ENCODE measurements around the gene CPT1C. TPM values are rescaled to one million over a fixed set of nuclear protein-coding genes. Genes with fewer than 3 reads are reported as not detected.
A peak's percentile ranks its signal among the peaks of the same experiment; 100 is the strongest.

Gene CPT1C
- total RNA-seq, 2 donors from 2014 or later, result 0.93 to 4.3 TPM

DNA sequence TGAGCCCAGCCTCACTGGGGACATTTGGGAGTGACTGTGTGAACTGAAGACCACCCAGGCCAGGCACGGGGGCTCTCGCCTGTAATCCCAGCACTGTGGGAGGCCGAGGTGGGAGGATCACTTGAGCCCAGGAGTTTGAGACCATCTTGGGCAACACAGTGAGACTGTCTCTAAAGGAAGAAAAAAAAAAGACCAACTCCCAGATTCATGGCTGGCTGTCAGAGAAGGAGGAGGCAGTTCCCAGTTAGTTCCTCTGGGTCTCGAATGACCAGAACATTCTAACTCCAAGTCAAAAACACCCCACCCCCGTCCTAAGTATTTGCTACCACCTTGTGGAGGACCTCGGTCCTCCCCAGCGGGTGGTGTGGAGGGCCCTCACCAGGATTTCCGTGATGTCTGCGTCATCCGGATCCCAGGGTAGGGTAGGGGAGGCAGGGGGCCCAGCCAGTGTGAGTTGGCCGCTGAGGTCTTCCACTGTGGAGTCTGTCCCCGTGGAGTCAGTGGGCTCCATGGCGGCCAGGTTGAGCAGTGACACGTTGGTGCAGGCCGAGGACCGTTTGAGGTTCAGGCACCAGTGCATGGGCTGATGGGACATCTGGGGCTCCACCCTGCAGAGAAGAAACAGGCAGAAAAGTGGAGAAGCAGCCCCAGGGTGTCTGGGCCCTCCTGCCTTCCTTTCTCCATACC lies 70.9 kb downstream of the CPT1C start:
- Mint-ChIP-seq H3K4me3 (no peak overlapping the region), H3K27me3 (no peaks in the 10 kb centered on the region), H3K36me3 (ENCODE audit: low read depth) (no peaks in the 10 kb centered on the region), H3K4me1 (no peaks in the 10 kb centered on the region), H3K9me3 (no peaks in the 10 kb centered on the region), H3K27ac (peak overlapping the region; percentile 59)
- no peak for ATAC-seq (replicated peaks)

DNA sequence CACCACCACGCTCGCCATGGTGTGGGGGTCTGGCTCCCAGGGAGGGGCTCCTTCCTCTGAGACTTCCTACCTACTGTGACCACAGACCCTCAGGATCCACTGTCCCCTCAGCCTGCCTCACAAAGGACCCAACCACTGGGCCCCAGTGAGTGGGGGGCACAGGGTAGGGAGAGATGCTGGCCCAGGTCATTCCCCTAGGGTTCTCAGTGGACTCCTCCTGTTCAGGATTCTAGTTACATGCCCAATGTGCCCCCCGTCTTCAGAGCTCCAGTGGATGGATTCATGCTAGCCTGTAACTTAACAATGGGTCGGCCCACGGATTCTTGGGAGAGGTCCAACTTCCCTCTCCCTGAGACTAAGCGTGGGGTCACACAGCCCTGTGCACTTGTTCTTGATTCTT lies 72.3 kb downstream of the CPT1C start, which contains the start of gene TSKS:
TSKS (minus strand) TSS at position 77 of the 400 bp plus-strand sequence; CDS start at position 18, 59 bp downstream.
- Mint-ChIP-seq H3K4me3 (no peak within 1 kb of the TSS), H3K4me1 (peaks cover 9% of the 10 kb centered on the region)
- ATAC-seq (replicated peaks), result no peak

More for the DNA sequence above, 72.3 kb downstream of the CPT1C start, which contains the start of gene TSKS:
- H3K27me3 Mint-ChIP-seq, result no peaks in the 10 kb centered on the region
- no peaks in the 10 kb centered on the region for H3K36me3 Mint-ChIP-seq (ENCODE audit: low read depth)
- H3K27ac Mint-ChIP-seq, result peak within 1 kb of the TSS; percentile 59
- H3K9me3 Mint-ChIP-seq, result no peaks in the 10 kb centered on the region

Other genes starting within 250 kb of the CPT1C start
- under 1 TPM in 1 of 2 donors, not detected in 1; 0.40 TPM for gene SLC17A7, start 249.6 kb upstream of the CPT1C start, total RNA-seq
- gene PIH1D1, start 239.3 kb upstream of the CPT1C start, total RNA-seq, result 100 to 1,000 TPM; 183 to 194 TPM
- gene ALDH16A1, start 237.9 kb upstream of the CPT1C start, total RNA-seq, result 10 to 100 TPM; 15.5 to 39.1 TPM
- gene FLT3LG, start 216.9 kb upstream of the CPT1C start, total RNA-seq, result 10 to 100 TPM; 77.2 to 92.8 TPM
- gene RPL13A, start 203.5 kb upstream of the CPT1C start, total RNA-seq, result 1,000 to 10,000 TPM; 3,905 to 4,763 TPM
- gene RPS11, start 194.7 kb upstream of the CPT1C start, total RNA-seq, result 1,000 to 10,000 TPM; 2,381 to 3,085 TPM
- 10 to 100 TPM; 11.1 to 15.8 TPM for gene FCGRT, start 178.5 kb upstream of the CPT1C start, total RNA-seq
- 10 to 100 TPM in 1 of 2 donors, 1 to 10 TPM in 1; 1.2 to 11.8 TPM for gene RCN3, start 163.1 kb upstream of the CPT1C start, total RNA-seq
- gene NOSIP, start 110.6 kb upstream of the CPT1C start, total RNA-seq, result 100 to 1,000 TPM; 101 to 103 TPM
- 10 to 100 TPM in 1 of 2 donors, 1 to 10 TPM in 1; 3.8 to 12.3 TPM for gene PRRG2, start 109.8 kb upstream of the CPT1C start, total RNA-seq
- gene PRR12, start 99.9 kb upstream of the CPT1C start, total RNA-seq, result 10 to 100 TPM; 27.2 to 27.8 TPM
- 10 to 100 TPM in 1 of 2 donors, 1 to 10 TPM in 1; 7.6 to 14.3 TPM for gene RRAS, start 51.0 kb upstream of the CPT1C start, total RNA-seq
- 10 to 100 TPM; 53.8 to 60.5 TPM for gene SCAF1, start 48.9 kb upstream of the CPT1C start, total RNA-seq
- gene IRF3, start 25.3 kb upstream of the CPT1C start, total RNA-seq, result 100 to 1,000 TPM; 150 to 218 TPM
- gene BCL2L12, start 25.2 kb upstream of the CPT1C start, total RNA-seq, result 10 to 100 TPM; 61.1 to 80.5 TPM
- gene PRMT1, start 13.8 kb upstream of the CPT1C start, total RNA-seq, result 100 to 1,000 TPM; 183 to 345 TPM
- gene ADM5, start 1.5 kb upstream of the CPT1C start, total RNA-seq, result 1 to 10 TPM; 8.5 to 8.6 TPM
- gene TSKS, start 72.2 kb downstream of the CPT1C start, total RNA-seq, result under 1 TPM; 0.32 to 0.45 TPM
- gene AP2A1, start 75.9 kb downstream of the CPT1C start, total RNA-seq, result 10 to 100 TPM; 77.5 to 87.0 TPM
- gene FUZ, start 122.2 kb downstream of the CPT1C start, total RNA-seq, result 10 to 100 TPM; 15.5 to 19.1 TPM
- gene MED25, start 127.2 kb downstream of the CPT1C start, total RNA-seq, result 10 to 100 TPM; 55.6 to 56.1 TPM
- gene PTOV1, start 160.0 kb downstream of the CPT1C start, total RNA-seq, result 100 to 1,000 TPM in 1 of 2 donors, 10 to 100 TPM in 1; 82.7 to 109 TPM
- gene PNKP, start 176.5 kb downstream of the CPT1C start, total RNA-seq, result 100 to 1,000 TPM; 100 to 111 TPM
- gene AKT1S1, start 186.2 kb downstream of the CPT1C start, total RNA-seq, result 10 to 100 TPM; 33.8 to 72.8 TPM
- gene TBC1D17, start 186.6 kb downstream of the CPT1C start, total RNA-seq, result 10 to 100 TPM; 21.4 to 57.4 TPM
- gene IL4I1, start 205.8 kb downstream of the CPT1C start, total RNA-seq, result 100 to 1,000 TPM in 1 of 2 donors, 10 to 100 TPM in 1; 42.0 to 177 TPM
- 10 to 100 TPM; 26.0 to 28.6 TPM for gene ATF5, start 238.1 kb downstream of the CPT1C start, total RNA-seq
- 100 to 1,000 TPM; 158 to 172 TPM for gene NUP62, start 238.4 kb downstream of the CPT1C start, total RNA-seq

Data from activated T-helper 17 cell treated with anti-CD3 and anti-CD28 coated beads, Interleukin-2, amount 50 U/mL, for 72 hours (primary cell).